Measurements from ENCODE around the gene TSPO2.

DNA sequence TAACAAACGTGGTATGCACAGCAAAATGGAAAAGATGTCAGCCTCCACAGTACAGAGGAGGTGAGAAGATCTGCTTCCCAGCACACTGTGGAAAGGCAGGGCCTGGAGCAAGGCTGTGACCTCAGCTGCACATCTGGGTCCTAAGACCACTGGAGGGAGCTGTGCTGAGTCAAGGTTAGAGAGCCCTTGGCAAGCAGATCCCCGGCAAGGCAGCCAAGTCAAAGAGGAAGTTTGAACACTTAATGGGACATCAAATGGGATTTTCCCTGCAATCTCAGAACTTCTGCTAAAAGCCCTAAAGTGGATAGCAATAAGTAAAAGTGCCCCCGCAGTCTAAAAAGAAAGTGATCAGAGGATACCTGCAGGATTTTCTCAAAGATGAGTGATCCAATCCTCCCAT lies 42.7 kb upstream of the TSPO2 start:
- peak; percentile 31; the same call in 1 of the 2 replicates for TF ChIP-seq CTCF (conservative IDR thresholded peaks at IDR 0.05; ENCODE audit: low read depth, low read length)
- TF ChIP-seq EZH2 (IDR thresholded peaks at IDR 0.05; ENCODE audit: borderline replicate concordance, low read depth, low read length, poor library complexity, severe bottlenecking): no peak
